ENCODE data around the gene PIP4P1. TPM values are rescaled to one million over a fixed set of nuclear protein-coding genes. Genes with fewer than 3 reads are reported as not detected.

The PIP4P1 gene
- total and polyA plus RNA-seq, 7 experiments from 2014 or later, result 20.7 to 87.1 (median 72.5) TPM

DNA sequence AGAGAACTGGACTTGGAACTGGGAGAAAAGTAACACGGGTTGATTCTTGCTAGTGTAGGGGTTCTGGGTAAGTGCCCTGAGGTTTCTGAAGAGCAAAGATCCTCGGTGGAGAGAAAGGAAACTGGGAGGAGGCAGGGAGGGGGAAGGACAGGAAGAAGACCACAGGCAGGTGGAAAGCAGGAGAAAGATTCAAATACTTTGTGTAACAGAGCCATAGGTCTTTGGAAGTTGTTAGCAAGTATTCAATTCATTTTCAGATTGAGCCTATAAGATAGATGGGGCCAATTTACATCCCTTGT, 9.3 kb upstream of the PIP4P1 start:
- peaks cover 14 to 39% of the 10 kb centered on the region in 2 donors for H3K4me1 ChIP-seq (ENCODE audit: control insufficient read depth in 2 of 2, insufficient read depth in 2 of 2, low read length in 2 of 2)
- Mint-ChIP-seq H3K27me3 (peaks cover 0 to 4% (median 0%) of the 10 kb centered on the region in 5 donors), H3K27ac (peak overlapping the region; percentile 89 to 98 (median 97)), H3K4me1 (peaks cover 43 to 60% (median 55%) of the 10 kb centered on the region in 7 donors), H3K36me3 (peaks cover 14 to 40% (median 37%) of the 10 kb centered on the region in 5 donors), H3K4me3 (peak overlapping the region; percentile 95 to 100 (median 99)), H3K9me3 (peaks cover 0 to 2% (median 0%) of the 10 kb centered on the region in 11 donors)
- no peaks in the 10 kb centered on the region for H3K27me3 ChIP-seq (ENCODE audit: control insufficient read depth in 2 of 2, insufficient read depth in 2 of 2, low read length in 2 of 2)
- H3K4me3 ChIP-seq (ENCODE audit: low read length), result peak overlapping the region; percentile 87
- ChIA-PET CTCF (interaction anchor here (0.9 kb wide), 1 partner anchor 138 kb away, joined by 4 read pairs; no protein-coding TSS in a partner anchor), POLR2A (interaction anchor here (0.7 to 4.8 kb wide), 12 partner anchors 8 to 142 kb away, joined by 3 to 47 read pairs (median 7); partner anchors contain the start of genes APEX1, OSGEP, PARP2 and PIP4P1)
- ATAC-seq (no peak), DNase-seq (no peak)
- peaks cover 15 to 32% (median 30%) of the 10 kb centered on the region in 3 experiments for H3K36me3 ChIP-seq (ENCODE audit: control insufficient read depth in 2 of 3, insufficient read depth in 3 of 3, low read length in 3 of 3)
- H3K27ac ChIP-seq (ENCODE audit: low read depth, low read length), result peak overlapping the region; percentile 87
- no peaks in the 10 kb centered on the region for H3K9me3 ChIP-seq (ENCODE audit: control insufficient read depth in 2 of 3, low read length in 3 of 3)
- intact Hi-C loops (cut with micrococcal nuclease), result loop anchor here (1.0 kb wide), 2 partner anchors 15 to 61 kb away; partner anchors contain the start of gene APEX1 (in 1 of the 2)

DNA sequence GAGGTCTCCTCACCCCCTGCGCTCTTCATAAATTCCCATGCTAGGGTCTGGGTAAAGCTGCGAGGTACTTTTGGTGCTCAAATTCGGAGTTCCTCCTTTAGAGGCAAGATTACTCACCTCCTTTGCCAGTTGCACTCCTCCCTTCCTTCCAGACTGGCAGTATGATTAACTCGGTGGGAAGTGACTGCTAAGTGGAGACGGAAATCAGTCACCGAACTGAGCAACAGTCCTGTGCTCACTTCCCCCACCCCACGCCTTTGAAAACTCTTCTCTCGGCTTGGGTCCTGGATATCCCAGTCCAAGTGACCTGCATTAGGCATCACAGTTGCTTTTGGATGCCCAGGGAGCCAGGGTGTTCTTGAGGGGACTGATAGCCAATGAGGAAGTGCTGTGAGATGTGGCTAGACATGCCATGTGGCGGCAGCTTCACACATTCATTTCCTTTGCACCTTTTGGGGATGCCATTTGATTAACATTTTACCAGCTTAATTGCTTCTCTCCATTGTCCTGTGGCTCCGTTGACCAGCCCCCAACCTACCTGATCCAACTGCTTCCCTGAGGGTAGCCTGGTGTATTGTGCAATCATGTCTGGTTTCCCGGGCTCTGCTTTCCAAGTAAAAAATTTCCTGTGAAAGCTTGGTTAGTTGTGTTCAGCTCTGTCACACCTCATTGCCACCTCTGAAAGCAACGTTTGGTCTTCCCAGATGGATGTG, 8.8 kb upstream of the PIP4P1 start:
- Histone ChIP-seq H3K9me3 (ENCODE audit: control insufficient read depth in 2 of 3, low read length in 3 of 3) (no peaks in the 10 kb centered on the region), H3K4me3 (ENCODE audit: low read length) (peak overlapping the region; percentile 87), H3K27me3 (ENCODE audit: control insufficient read depth in 2 of 2, insufficient read depth in 2 of 2, low read length in 2 of 2) (no peaks in the 10 kb centered on the region), H3K4me1 (ENCODE audit: control insufficient read depth in 2 of 2, insufficient read depth in 2 of 2, low read length in 2 of 2) (peaks cover 13 to 34% of the 10 kb centered on the region in 2 donors), H3K36me3 (ENCODE audit: control insufficient read depth in 2 of 3, insufficient read depth in 3 of 3, low read length in 3 of 3) (peaks cover 10 to 27% (median 25%) of the 10 kb centered on the region in 3 experiments), H3K27ac (ENCODE audit: low read depth, low read length) (peak overlapping the region; percentile 87)
- Mint-ChIP-seq H3K36me3 (peaks cover 11 to 35% (median 31%) of the 10 kb centered on the region in 5 donors), H3K9me3 (peaks cover 0 to 2% (median 0%) of the 10 kb centered on the region in 11 donors), H3K27me3 (peaks cover 0 to 6% (median 0%) of the 10 kb centered on the region in 5 donors), H3K4me3 (peak overlapping the region; percentile 95 to 100 (median 99)), H3K27ac (peak overlapping the region; percentile 89 to 98 (median 97)), H3K4me1 (peaks cover 43 to 55% (median 50%) of the 10 kb centered on the region in 7 donors)
- DNase-seq (peak; percentile 17 to 56 (median 34)), ATAC-seq (peak; percentile 58)
- CTCF ChIA-PET, result interaction anchor here (0.7 to 1.2 kb wide), 3 partner anchors 56 to 139 kb away, joined by 3 to 4 read pairs (median 4); partner anchors contain the start of gene TEP1
- intact Hi-C loops (cut with micrococcal nuclease), result loop anchor here (1.0 to 2.0 kb wide), 11 partner anchors 7 to 213 kb away; partner anchors contain the start of genes APEX1 (in 2 of the 2), PIP4P1 (in 2 of the 2), PARP2 (in 1 of the 2) and TEP1 (in 1 of the 2)
- POLR2A ChIA-PET, result interaction anchor here (0.5 to 4.8 kb wide), 18 partner anchors 9 to 785 kb away, joined by 3 to 47 read pairs (median 4); partner anchors contain the start of genes APEX1, OSGEP, PARP2 and PIP4P1

DNA sequence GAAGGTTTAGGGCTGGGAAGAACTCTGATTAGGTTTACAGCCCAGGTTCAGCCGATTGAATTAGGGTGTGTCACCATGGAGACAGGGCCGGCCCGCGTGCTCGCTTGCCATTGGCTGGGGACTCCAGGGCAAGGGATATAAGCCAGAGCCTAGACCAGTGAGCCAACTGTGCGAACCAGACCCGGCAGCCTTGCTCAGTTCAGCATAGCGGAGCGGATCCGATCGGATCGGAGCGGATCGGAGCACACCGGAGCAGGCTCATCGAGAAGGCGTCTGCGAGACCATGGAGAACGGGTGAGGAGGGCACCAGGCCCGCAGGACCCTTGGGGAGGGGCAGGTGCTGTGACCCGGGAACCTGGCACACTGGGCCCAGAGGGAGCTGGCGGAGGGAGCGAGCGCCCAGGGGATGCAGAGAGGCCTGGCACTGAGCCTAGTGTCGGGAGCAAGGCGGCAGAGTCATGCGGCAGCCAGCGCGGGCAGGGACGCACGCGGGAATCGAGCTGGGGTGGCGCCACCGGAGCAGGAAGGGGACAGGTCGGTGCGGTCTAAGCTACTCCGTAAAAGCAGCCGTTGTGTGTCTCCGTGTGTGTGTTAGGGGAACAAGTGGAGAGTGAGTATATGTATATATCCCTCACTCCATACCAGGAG, 8.1 kb upstream of the PIP4P1 start, which contains the start of gene PNP:
Gene PNP, plus strand, starts transcription at position 165 of the 648 bp plus-strand sequence. Its CDS starts 119 bp downstream, at position 284.
- CTCF ChIA-PET, result interaction anchor here (0.7 to 1.2 kb wide), 2 partner anchors 55 to 60 kb away, joined by 3 to 4 read pairs; partner anchors contain the start of gene TEP1

DNA sequence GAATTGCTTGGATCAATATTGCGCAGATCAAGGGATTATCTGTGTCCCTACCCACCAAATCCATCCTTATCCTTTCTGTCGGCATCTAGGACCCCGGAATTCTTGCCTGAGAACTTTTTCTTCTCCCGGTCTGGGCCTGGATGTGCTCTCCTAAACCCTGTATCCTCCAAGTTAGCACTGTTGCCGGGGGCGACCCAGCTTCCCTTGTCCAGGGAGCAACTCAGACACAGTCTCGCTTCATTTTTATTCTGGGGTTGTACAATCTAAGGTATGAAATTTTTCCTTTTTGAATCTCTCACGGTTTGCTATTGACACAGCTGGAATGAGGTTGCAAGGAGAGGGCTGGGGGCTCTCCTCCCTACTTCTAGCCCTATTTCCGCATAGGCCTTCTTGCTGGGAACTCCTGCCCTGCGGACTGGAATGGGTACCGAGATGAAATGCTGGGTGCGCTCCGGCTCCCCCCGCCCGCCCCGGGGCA, 7.6 kb upstream of the PIP4P1 start:
- POLR2A ChIA-PET, result interaction anchor here (1.3 to 4.8 kb wide), 7 partner anchors 8 to 141 kb away, joined by 3 to 47 read pairs (median 21); partner anchors contain the start of genes APEX1, OSGEP and PIP4P1

More for the DNA sequence above, 8.1 kb upstream of the PIP4P1 start, which contains the start of gene PNP:
- H3K36me3 Mint-ChIP-seq, result peaks cover 5 to 29% (median 25%) of the 10 kb centered on the region in 5 donors
- Histone ChIP-seq H3K27ac (ENCODE audit: low read depth, low read length) (peak within 1 kb of the TSS; percentile 87), H3K4me1 (ENCODE audit: control insufficient read depth in 2 of 2, insufficient read depth in 2 of 2, low read length in 2 of 2) (peaks cover 13 to 32% of the 10 kb centered on the region in 2 donors), H3K36me3 (ENCODE audit: control insufficient read depth in 2 of 3, insufficient read depth in 3 of 3, low read length in 3 of 3) (peaks cover 3 to 20% (median 19%) of the 10 kb centered on the region in 3 experiments), H3K4me3 (ENCODE audit: low read length) (peak within 1 kb of the TSS; percentile 87), H3K9me3 (ENCODE audit: control insufficient read depth in 2 of 3, low read length in 3 of 3) (no peaks in the 10 kb centered on the region), H3K27me3 (ENCODE audit: control insufficient read depth in 2 of 2, insufficient read depth in 2 of 2, low read length in 2 of 2) (no peaks in the 10 kb centered on the region)
- peaks cover 0 to 6% (median 0%) of the 10 kb centered on the region in 5 donors for H3K27me3 Mint-ChIP-seq
- H3K9me3 Mint-ChIP-seq, result peaks cover 0 to 2% (median 0%) of the 10 kb centered on the region in 11 donors
- H3K4me3 Mint-ChIP-seq, result peak within 1 kb of the TSS; percentile 95 to 100 (median 99)
- intact Hi-C loops (cut with micrococcal nuclease), result loop anchor here (1.0 to 2.0 kb wide), 10 partner anchors 8 to 213 kb away; partner anchors contain the start of genes PIP4P1 (in 2 of the 2), APEX1 (in 1 of the 2), PARP2 (in 1 of the 2) and TEP1 (in 1 of the 2)
- POLR2A ChIA-PET, result interaction anchor here (0.5 to 4.8 kb wide), 17 partner anchors 8 to 786 kb away, joined by 3 to 47 read pairs (median 4); partner anchors contain the start of genes APEX1, OSGEP, PARP2 and PIP4P1
- peak within 1 kb of the TSS; percentile 89 to 98 (median 97) for H3K27ac Mint-ChIP-seq
- DNase-seq (peak; percentile 74 to 88 (median 84)), ATAC-seq (peak; percentile 94)
- peaks cover 40 to 49% (median 43%) of the 10 kb centered on the region in 7 donors for H3K4me1 Mint-ChIP-seq

DNA sequence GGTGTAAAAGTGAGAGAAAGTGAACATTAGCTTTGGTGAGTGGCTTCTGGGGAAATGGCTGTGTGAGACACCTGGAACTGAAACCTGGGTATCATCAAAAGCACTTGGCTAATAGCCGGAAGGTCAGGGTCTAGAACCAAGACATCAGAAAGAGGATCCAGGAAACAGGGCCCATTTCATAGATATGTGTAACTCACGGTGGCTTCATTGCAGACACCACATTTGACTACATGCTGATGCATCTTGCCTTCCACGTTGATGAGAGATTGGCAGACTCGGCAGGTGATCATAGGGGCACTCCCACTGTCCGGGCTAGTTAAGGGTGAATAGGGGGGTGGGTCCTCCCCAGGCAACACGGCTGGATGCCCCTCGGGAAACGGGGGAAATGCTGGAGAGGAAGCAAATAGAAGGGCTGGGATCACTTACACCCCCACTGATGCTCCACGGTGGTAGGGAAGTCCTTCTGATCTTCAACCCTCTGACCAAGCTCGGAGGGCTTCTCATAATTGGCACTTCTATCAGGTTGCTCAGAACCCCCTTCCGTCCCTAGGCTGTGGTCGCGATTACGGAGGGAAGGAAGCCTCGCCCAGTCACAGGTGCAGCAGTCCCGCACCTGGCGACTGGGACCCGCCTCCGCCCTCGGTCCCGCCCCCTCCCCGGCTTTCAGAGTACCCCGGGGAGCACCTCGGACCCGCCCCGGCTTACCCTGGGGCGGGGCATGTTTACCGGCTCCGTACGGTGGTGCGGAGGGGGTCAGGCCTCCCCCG, 593 bp downstream of the PIP4P1 start:
- Histone ChIP-seq H3K27me3 (ENCODE audit: control insufficient read depth in 2 of 2, insufficient read depth in 2 of 2, low read length in 2 of 2) (no peaks in the 10 kb centered on the region), H3K36me3 (ENCODE audit: control insufficient read depth in 2 of 3, insufficient read depth in 3 of 3, low read length in 3 of 3) (peaks cover 24 to 40% (median 25%) of the 10 kb centered on the region in 3 experiments), H3K27ac (ENCODE audit: low read depth, low read length) (peak overlapping the region; percentile 96), H3K4me1 (ENCODE audit: control insufficient read depth in 2 of 2, insufficient read depth in 2 of 2, low read length in 2 of 2) (peaks cover 27 to 29% of the 10 kb centered on the region in 2 donors), H3K4me3 (ENCODE audit: low read length) (peak overlapping the region; percentile 83), H3K9me3 (ENCODE audit: control insufficient read depth in 2 of 3, low read length in 3 of 3) (no peaks in the 10 kb centered on the region)
- ChIA-PET CTCF (interaction anchor here (1.0 to 1.6 kb wide), 3 partner anchors 11 to 46 kb away, joined by 3 to 8 read pairs (median 3); no protein-coding TSS in a partner anchor), POLR2A (interaction anchor here (0.8 to 4.9 kb wide), 18 partner anchors 9 to 320 kb away, joined by 3 to 38 read pairs (median 12); partner anchors contain the start of genes PARP2, PNP, RNASE4 and RNASE6)
- Mint-ChIP-seq H3K4me3 (peak overlapping the region; percentile 81 to 97 (median 92)), H3K27ac (peak overlapping the region; percentile 88 to 99 (median 92)), H3K36me3 (peaks cover 5 to 20% (median 9%) of the 10 kb centered on the region in 5 donors), H3K4me1 (peaks cover 18 to 36% (median 32%) of the 10 kb centered on the region in 7 donors), H3K9me3 (peaks cover 0 to 5% (median 0%) of the 10 kb centered on the region in 11 donors), H3K27me3 (peaks cover 0 to 2% (median 0%) of the 10 kb centered on the region in 5 donors)
- intact Hi-C loops (cut with micrococcal nuclease), result loop anchor here (1.0 to 5.0 kb wide), 10 partner anchors 9 to 924 kb away; partner anchors contain the start of genes PARP2 (in 2 of the 2), PNP (in 2 of the 2), TEP1 (in 2 of the 2) and HNRNPC (in 1 of the 2)
- peak in 7 of 9 donors; percentile 15 to 84 (median 77) for DNase-seq
- ATAC-seq, result peak; percentile 15

More for the DNA sequence above, 7.6 kb upstream of the PIP4P1 start:
- Histone ChIP-seq H3K4me3 (ENCODE audit: low read length) (peak overlapping the region; percentile 87), H3K4me1 (ENCODE audit: control insufficient read depth in 2 of 2, insufficient read depth in 2 of 2, low read length in 2 of 2) (peaks cover 13 to 32% of the 10 kb centered on the region in 2 donors), H3K27me3 (ENCODE audit: control insufficient read depth in 2 of 2, insufficient read depth in 2 of 2, low read length in 2 of 2) (no peaks in the 10 kb centered on the region), H3K36me3 (ENCODE audit: control insufficient read depth in 2 of 3, insufficient read depth in 3 of 3, low read length in 3 of 3) (peaks cover 0 to 15% (median 13%) of the 10 kb centered on the region in 3 experiments), H3K27ac (ENCODE audit: low read depth, low read length) (peak overlapping the region; percentile 87), H3K9me3 (ENCODE audit: control insufficient read depth in 2 of 3, low read length in 3 of 3) (no peaks in the 10 kb centered on the region)
- CTCF ChIA-PET, result interaction anchor here (1.1 kb wide), 1 partner anchor 47 kb away, joined by 3 read pairs; no protein-coding TSS in a partner anchor
- DNase-seq, result no peak
- peaks cover under 1 to 23% (median 19%) of the 10 kb centered on the region in 5 donors for H3K36me3 Mint-ChIP-seq
- H3K27ac Mint-ChIP-seq, result peak overlapping the region; percentile 89 to 98 (median 97)
- no peak for ATAC-seq
- H3K4me1 Mint-ChIP-seq, result peaks cover 34 to 43% (median 38%) of the 10 kb centered on the region in 7 donors
- H3K9me3 Mint-ChIP-seq, result peaks cover 0 to 2% (median 0%) of the 10 kb centered on the region in 11 donors
- peaks cover 0 to 6% (median 0%) of the 10 kb centered on the region in 5 donors for H3K27me3 Mint-ChIP-seq
- intact Hi-C loops (cut with micrococcal nuclease), result loop anchor here (1.0 to 2.0 kb wide), 10 partner anchors 8 to 214 kb away; partner anchors contain the start of genes PIP4P1 (in 2 of the 2), APEX1 (in 1 of the 2), PARP2 (in 1 of the 2) and TEP1 (in 1 of the 2)
- peak overlapping the region; percentile 95 to 100 (median 99) for H3K4me3 Mint-ChIP-seq
